NCI-H82 treated with DMSO at 0.1 percent for 48 hours (cell line): Measurements from ENCODE around the gene SAYSD1.

Experiments used
- DNase-seq: peaks from one replicate; lab custom pipeline; 2025; ENCODE audit not compliant: unreplicated experiment; lab: John Stamatoyannopoulos, UW

Gene SAYSD1

DNA sequence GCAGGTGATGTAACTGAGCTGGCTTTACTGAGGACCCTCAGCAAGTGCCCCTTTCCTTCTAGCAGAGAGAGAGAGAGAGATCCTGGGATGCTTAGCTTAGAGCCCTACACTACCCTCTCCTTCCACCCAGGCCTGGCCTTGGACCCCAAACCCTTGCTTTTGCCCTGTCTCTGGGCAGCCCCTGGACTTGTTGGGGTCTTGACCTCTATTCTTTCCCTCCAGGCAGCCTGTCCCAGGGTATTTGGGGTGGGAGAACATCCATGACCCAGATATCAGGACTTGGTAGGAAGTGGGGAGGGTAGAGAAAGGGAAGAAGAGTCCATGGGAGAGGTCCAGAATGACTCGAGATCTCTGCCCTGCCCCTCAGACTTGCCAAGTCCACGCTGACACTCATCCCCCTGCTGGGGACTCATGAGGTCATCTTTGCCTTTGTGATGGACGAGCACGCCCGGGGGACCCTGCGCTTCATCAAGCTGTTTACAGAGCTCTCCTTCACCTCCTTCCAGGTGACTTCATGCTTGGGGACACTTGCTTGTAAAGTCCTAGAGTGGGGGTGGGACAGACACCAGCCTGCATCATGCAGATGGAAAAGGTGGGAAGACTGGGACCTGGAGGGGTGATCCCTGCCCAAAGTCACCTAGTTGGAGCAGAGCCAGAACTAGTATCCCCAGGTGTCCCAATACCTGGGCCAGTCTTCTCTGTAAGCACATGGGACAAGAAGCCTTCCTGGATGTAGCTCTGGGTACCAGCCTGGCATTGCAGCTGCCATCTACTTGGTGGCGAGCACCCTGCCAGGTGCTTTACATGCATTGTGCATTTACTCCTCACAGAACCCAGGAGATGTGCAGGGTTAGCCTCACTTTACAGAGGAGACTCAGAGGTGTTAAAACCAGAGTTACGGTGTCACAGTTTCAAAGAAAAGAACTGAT, 35.5 kb downstream of the SAYSD1 start:
- DNase-seq = no peak

DNA sequence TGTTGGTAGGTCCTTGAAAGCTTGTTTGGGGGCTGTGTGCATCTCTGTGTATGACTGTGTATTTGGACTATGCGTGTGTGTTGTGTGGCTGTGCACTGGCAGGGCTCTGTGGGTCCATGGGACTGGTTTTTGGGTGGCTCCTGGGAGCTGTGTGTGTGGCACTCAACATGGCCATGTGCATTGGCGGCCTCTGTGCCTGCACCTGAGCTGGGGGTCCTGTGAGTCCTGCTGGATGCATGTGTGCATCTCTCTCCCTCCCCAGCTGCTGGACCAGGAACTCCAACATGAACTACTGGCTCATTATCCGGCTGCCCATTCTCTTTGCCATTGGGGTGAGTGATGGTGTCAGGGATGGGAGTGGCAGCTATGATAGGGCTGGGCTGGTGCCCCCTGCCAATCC, 36.3 kb downstream of the SAYSD1 start:
- DNase-seq = no peak

DNA sequence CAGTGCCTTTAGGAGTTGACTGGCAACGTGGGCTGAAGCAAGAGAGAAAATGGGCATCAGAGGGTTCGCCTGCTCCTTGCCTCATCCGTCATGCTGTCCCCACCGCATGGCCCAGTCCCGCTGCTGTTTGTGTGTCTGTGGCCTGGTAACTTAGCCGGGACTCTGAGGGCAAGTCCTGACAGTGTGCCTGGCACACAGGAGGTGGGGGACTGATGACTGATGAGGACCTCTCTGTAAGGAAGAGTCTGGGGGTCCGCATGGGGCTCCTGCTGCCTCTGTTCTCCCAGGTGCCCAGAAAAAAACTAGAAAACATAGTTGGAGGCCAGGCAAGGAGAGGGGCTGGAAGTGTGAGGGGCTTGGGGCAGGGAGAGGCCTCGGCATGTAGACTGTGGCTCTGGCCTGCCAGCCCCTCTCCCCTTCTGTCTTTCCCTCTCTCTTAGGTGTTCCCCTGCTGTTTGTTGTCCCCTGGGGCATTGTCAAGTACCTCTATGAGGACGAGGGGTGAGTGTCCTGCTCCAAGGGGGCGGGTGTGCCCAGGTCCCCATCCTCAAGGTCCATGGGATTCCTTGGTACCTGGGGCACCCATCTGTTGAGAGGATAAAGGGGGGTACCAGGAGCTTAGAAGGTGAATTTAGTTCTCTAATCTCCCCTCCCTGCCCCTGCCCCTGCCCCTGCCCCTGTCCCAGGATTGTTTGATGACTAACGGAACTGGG, 36.9 kb downstream of the SAYSD1 start:
- no peak for DNase-seq

DNA sequence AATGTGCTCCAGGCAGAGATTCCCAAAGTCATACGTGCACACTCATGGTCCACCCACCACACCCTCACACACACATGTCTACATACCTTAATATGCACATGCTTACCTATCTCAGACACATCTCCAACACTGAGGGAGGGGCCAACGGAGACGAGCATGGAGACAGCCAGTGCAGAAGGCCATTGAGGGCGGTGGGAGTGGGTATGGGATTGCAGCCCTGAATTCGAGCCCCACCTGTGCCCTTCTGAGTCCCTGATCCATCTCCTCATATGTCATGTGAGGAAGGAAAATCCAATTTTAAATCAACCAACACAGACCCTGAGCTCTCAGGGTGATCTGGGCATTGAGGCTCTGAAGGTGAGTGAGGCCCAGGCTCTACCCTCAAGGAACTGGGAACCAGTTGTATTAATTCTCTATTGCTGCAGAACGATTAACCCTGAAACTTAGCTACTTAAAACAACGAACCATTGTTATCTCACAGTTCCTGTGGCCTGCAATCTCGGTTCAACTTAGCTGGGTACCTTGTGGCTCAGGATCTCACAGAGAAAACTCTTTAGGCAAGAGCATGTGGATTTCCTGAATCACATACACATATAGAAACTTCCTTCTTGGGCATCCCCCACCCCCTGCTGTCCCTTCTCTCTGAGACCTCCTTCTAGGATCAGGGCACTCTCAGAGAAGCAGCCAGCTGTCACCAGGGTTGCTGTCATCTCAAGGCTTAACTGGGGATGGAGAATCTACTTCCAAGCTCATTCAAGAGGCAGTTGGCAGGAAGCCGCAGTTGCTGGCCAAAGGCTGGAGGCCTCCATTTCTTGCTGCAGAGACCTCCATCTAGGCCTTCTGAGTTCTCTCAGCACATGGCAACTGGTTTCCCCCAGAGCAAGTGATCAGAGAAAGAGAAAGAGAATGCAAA, 38.1 kb downstream of the SAYSD1 start:
- no peak for DNase-seq

DNA sequence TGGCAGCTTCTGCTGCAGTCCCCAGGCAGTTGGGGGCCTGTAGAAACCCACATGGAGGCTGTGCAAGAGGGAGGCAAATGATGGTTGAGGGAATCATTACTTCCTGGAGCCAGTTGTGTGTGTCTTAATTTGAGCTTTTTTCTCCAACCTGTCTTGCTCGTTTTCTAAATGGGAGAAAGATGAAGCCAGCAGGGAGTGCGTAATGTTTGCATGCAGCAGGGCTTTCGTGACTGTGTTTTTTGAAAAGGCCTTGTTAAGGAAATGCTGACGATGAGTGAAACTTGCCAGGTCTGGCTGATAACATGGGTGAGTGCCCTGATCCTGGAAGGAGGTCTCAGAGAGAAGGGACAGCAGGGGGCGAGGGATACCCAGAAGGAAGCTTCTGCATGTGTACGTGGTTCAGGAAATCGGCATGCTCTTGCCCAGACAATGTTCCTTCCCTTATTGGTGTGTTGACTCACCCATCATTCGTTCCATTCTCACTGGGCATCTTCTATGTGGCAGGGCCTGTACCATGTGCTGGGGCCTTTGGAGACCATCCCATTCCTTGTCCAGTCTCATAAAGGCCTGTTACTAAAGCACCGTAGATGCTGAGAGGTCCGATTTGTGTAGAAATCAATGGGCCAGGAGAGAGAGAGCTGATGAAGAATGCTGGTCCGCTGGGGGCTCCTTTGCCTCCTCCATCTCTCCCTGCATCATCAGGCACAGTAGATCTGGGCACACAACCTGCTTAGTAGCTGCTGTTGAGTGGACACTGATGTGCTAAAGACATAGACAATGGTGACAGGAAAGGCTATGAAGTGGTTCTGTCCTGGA, 39.0 kb downstream of the SAYSD1 start:
- DNase-seq = no peak

DNA sequence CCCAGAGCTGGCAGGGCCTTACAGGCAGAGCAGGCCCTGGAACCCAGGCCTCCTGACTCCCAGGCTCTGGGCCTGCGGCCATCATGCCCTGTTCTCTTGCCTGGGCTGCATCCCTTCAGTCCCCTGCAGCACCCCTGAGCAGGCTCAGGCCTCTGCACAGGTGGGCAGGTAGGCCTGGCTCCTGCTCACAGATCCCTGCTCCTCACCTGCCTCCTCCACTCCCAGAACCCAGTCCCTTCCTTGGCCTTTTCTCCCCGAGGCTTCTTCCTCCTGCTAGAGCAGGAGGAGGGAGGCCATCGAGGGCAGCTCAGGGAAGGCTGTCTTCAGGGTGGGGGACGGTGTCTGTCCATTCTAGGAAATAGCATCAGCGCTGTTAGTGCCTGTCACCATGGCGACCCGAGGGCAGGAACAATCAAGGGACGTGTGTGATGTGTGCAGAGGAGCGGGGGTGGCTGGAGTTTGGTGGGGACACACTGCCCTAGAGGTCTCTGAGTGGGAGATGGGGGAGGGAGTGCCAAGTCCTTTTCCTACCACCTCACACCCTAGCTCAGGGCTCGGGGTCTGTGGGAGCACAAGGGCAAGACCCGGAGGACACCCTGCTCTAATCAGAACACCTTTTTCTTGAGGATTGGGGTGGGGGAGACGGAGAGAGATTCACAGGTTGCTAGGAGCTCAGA, 39.8 kb downstream of the SAYSD1 start:
- DNase-seq = no peak

DNA sequence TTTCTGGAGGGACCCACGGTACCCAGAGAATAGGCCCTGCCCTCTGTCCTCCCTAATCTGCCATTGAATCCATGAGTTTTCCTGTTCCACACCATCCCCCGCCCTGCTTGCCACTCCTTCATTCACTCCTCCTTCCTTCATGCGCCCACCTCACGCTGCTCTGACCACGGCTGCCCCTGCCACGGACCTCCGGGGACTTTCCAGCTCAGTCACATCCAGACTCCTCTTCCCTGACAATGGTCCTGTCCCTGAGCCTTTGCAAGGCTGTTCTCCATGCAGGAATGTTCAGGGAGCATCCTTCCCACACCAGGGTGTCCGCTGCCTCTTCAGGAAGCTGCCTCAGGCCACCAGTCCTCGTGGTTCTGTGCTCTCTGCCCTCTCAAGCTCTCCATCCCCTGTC, 40.5 kb downstream of the SAYSD1 start:
- no peak for DNase-seq

DNA sequence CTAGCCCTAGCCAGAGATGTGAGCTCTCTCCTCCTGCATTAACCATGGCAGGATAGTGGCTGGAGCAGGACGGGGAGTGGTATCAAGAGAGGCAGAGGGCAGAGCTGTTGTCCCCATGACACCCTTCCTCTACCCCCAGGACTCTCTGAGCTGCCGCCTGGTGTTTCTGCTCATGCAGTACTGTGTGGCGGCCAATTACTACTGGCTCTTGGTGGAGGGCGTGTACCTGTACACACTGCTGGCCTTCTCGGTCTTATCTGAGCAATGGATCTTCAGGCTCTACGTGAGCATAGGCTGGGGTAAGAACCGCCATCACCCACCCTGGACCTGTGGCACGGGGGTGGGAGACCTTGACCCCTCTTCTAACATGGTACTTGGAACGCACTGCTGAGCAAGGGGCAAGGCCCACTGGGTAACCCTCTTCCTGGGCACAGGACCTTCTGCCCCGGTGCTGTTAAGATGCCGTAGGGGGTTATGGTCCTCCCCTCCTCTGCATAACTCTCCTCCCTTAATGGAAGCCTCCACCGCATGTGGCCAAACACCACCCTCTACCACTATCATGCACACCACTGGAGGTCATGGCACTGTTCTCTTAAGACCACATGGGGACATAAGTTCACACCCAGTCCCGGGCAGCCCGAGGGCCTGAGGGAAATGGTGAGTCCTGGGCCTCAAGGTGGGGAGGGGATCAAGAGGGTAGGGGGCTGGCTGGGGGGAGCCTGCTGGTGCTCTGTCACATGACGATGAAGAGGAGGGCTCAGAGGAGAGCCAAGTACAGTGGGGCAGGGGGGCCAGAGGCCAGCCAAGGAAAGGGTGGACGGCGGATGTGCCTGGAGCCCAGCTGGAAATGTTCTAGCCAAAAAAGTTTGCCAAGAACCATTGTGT, 41.3 kb downstream of the SAYSD1 start:
- DNase-seq = no peak

DNA sequence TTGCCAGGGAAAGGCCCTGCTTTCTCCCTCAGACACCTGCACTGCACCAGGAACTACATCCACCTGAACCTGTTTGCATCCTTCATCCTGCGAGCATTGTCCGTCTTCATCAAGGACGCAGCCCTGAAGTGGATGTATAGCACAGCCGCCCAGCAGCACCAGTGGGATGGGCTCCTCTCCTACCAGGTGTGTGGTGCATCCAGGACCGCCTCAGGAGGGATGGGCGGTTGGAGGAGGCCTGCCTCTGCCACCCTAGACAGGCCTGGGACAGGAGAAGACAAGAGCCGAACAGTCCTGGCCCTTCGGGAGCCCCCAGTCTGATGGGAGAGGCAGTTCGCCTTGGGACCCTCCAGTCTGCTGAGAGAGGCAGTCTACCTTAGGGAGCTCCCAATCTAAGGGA, 42.2 kb downstream of the SAYSD1 start:
- DNase-seq = no peak

DNA sequence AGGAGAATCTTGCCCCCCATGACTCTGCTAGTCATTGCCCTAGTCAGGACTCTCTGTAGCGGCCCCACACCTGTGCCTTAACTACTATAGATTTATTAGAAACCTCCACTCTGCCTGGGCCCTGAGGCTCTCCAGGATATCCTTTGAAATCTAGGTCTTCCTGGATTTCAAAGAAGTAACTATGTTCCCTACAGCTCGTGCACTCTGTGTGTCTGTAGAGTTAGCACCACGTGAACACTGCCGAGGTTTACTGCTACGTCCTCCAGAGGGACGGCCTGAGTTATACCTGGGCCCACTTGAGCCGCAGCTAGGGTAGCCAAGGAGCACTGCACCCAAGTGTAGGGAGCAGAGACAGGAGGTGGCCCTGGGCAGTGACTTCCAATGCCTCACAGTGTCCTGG, 46.6 kb downstream of the SAYSD1 start:
- no peak for DNase-seq

DNA sequence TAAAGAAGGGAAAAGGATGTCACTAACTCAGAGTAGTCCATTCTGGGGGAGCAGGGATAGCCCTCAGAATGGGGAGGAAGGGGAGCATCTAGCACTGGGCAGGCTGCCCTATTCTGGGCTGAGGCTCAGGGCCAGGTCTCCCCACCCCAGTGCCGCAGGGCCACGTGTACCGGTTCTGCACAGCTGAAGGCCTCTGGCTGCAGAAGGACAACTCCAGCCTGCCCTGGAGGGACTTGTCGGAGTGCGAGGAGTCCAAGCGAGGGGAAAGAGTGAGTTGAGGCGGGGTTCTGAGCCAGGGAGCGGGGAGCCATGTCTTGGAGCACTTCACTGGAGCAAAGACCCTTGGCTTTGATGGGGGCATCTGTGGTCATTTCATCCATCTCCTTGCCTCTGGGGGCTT, 49.4 kb downstream of the SAYSD1 start:
- no peak for DNase-seq

DNA sequence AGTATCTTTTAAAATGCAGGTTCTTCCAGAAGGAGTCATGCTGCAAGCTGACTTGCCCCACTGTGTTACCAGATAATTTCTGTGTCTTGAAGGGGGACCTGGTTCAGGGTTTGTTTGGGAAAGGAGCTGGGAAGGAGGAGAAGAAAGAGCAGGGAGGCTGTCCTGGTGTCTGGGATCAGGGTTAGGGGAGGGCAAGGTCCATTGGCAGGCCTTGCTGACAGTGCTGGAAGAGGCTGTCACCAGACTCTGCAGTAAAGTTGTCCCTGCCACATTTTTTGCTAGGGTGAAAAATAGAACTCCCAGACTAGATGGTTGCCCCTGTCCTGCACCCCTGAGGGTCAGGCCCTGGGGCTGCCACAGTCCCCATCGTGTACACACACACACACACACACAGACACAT, 51.5 kb downstream of the SAYSD1 start:
- DNase-seq = no peak

DNA sequence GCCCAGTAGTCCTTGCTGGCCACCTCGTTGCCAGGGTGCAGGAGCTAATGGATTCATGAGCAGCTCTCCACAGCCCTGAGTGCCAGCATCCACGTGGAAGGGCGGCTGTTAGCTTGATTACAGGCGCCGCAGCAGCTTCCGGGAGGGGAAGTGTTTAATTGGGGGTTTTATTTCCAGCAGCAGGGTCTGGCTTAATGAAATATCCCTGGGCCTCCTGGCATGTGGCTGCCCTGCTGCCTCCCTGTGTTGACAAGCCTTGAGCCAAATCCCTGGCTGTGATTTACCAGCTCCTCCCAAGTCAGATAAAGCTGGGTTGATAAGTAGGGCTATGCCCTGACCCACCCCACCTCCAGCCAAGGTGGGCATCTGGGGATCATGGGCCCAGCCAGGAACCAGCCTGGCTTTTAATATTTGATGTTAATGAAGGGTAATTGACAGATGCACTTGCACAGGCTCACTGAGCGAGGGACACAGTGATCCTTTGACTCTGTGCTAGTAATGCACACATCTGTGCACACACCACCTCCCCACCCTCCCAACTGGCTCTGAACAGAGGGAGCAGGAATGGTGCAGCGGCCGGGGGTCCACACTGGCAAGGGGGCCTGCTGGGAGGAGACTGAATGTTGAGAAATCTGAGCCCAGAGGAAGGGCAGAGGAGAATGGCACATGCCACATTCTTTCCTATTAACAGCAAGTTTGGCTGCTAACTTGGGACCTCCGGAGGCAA, 52.8 kb downstream of the SAYSD1 start:
- peak; percentile 64 for DNase-seq

DNA sequence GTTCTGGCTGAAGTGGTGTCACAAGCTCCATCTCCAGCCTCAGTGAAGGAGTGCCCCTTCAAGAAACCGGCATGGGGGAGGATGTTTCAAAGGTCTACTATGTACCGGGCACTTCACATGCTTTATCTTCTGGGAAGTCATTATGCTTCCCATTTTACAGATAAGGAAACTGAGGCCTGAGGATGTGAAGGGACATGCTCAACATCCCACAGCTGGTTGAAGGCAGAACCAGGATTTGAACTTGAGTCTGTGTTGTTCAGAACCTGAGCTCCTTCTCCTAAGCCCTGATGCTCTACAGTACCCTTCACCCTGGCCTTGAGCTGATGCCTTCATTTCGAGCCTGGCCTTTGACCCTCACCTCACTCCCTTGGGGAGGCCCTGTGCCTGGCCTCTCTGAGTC, 53.4 kb downstream of the SAYSD1 start:
- DNase-seq = no peak

DNA sequence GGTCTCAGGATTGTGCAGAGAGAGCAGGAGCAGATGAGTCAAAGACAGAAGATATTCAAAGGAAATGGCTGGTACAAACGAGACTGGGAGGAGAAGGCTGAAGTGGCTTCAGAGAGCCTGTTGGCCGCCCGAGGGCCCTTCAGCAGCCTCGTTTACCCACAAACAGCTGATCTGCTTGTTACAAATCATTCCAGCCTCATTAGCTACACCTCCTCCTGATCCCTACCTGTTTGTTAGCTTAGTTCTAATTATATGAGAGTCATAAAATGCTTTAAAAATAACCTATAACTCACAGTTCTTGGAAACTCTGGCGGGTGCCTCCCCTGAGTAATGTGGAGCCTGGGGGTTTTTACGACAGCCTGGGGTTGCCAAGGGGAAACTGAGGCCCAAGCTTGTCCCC, 53.8 kb downstream of the SAYSD1 start:
- no peak for DNase-seq

DNA sequence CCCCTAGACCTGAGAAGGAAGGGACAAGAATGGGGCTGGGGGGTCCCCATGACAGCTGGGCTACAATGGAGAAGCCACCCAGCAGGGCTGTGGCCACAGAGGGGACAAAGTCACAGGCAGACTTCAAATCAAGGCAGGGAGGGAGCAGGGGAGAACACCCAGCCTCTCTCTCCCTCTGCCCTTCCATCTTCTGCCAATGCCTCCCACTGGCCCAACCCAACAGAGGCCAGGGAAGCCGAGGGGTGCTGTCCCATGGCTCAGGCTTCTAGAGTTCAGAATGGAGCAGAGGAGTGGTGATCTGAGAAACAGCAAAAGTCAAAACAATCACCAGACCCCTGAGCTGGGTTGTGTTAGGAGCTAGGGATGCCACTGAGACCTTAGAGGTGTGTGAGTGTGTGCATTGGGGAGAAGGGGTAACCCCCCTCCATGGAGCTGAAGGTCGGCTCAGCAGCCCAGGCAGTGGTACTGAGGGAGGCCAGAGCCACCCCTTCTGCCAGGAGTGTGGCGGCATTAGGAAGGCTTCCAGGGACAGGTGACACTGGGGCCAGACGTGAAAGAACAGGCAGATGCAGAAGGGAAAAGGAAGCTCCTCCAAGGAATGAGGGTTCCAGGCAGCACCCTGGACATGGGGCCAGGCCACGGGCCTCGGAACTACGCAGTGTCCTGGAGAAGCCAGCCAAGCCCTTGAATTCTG, 54.4 kb downstream of the SAYSD1 start:
- DNase-seq = no peak

DNA sequence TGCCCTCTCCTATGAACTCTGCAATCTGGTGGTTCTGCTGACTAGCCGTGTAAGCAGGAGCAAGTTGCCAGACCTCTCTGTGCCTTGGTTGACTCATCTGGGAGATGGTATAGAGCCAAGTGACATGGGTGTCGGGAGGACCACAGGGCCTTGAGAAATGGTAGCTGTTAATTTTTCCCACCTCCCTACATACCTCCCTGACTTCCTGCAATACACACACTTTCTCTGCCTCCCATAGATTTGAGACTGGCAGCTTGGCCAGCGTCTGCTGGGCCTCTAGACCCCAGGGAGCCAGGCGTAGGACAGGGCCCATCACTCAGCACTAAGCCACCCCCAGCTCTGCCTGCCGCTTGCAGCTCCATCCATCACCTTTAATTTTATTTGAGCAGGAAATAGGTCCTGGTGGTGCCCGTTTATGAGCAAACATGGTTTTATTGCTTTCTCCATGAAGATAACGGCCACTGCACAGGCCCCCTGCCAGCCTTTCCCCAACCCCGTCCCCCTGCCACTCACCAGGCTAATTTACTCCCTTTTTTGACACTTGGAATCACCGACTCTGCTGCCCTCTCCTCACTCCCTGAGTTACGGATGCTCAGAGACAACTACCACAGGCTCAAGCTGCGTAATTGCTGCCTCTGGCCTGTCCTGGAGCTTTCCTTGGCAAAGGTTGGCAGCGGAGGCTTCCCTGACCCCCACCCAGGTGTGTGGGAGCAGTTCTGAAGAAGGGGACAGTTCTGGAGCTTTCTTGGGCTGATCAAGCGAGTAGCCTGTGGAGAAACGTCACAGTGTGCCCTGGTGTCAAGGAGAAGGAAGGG, 55.3 kb downstream of the SAYSD1 start:
- no peak for DNase-seq
